K562 (cell line): Measurements from ENCODE around the gene SLC35F5. TPM values are rescaled to one million over a fixed set of nuclear protein-coding genes. Genes with fewer than 3 reads are reported as not detected.

Source experiments
- polyA plus RNA-seq, 8 experiments: library from polyadenylated mRNA; depleted of rRNA in 4 of 8; stranded (reverse) in 5 of 8; unstranded in 3 of 8; fragments of >200 nt; fragmentation: Nextera tagmentation in 2 of 8; fragmentation: Illumina TruSeq in 1 of 8; extraction: Ambion mirVana in 2 of 8; extraction: Trizol in 1 of 8; gene quantifications; 2 replicates each; pipeline versions ENCODE4 v1.2.1 to v1.2.3, GENCODE V29; 2011 to 2014; ENCODE audit warnings: inconsistent platforms in 1 of 8, missing spikeins in 1 of 8
- total RNA-seq, 7 experiments: library from RNA; depleted of rRNA in 6 of 7; stranded (reverse); fragments of >200 nt in 6 of 7; fragmentation: Illumina TruSeq in 2 of 7; extraction: Trizol in 2 of 7; gene quantifications; 2 replicates each; pipeline versions ENCODE4 v1.2.1 to v1.2.3, GENCODE V29; 2011 to 2021; ENCODE audit warnings: low replicate concordance in 1 of 7
- TF ChIP-seq, protein P1 (sequence below): sonication (generic); formaldehyde crosslinking; IDR thresholded peaks from 2 replicates; pipeline ENCODE4 v1.8.0; 2022; ENCODE audit warnings: mild to moderate bottlenecking, missing genetic modification reagents, borderline replicate concordance
- TF ChIP-seq, protein P2 (sequence below): fragments of 150-350 bp; conservative IDR thresholded peaks from 2 replicates; pipeline ENCODE4 v1.6.1; 2014; ENCODE audit warnings: low read length
- TF ChIP-seq, protein P3 (sequence below), 2 experiments: IDR thresholded peaks; 2 replicates each; pipeline ENCODE4 v1.6.1; 2012; ENCODE audit warnings: improper control_type of control experiment in 2 of 2, low read depth in 2 of 2, low read length in 2 of 2, borderline replicate concordance in 1 of 2
- TF ChIP-seq, protein P4 (sequence below): fragments of 450-650 bp; IDR thresholded peaks from 2 replicates; pipeline ENCODE4 v1.6.1; 2016

Gene SLC35F5
- total and polyA plus RNA-seq, 9 of the 15 experiments (the other 6 are each of a cell fraction or from before 2014, with no cell fraction given): 4.9 to 50.7 (median 30.5) TPM

DNA sequence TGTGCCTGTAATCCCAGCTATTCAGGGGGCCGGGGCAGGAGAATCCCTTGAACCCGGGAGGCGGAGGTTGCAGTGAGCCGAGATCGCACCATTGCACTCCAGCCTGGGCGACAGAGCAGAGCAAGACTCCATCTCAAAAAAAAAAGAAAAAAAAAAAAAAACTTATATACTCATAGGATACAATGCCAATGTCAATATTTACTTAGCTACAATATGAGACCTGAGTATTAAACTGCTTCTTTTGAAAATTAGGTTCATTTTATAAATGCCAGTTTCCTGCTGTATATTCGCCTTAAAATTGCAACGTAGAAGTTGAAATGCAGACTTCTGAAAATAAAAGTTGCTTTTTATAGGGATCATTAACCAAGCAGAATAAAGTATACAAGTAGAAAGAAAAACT, 2.3 kb downstream of the SLC35F5 start (continued):
- TF ChIP-seq, protein P1, sequence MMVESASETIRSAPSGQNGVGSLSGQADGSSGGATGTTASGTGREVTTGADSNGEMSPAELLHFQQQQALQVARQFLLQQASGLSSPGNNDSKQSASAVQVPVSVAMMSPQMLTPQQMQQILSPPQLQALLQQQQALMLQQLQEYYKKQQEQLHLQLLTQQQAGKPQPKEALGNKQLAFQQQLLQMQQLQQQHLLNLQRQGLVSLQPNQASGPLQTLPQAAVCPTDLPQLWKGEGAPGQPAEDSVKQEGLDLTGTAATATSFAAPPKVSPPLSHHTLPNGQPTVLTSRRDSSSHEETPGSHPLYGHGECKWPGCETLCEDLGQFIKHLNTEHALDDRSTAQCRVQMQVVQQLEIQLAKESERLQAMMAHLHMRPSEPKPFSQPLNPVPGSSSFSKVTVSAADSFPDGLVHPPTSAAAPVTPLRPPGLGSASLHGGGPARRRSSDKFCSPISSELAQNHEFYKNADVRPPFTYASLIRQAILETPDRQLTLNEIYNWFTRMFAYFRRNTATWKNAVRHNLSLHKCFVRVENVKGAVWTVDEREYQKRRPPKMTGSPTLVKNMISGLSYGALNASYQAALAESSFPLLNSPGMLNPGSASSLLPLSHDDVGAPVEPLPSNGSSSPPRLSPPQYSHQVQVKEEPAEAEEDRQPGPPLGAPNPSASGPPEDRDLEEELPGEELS (CRISPR knock-in tag): no peak
- TF ChIP-seq, protein P2, sequence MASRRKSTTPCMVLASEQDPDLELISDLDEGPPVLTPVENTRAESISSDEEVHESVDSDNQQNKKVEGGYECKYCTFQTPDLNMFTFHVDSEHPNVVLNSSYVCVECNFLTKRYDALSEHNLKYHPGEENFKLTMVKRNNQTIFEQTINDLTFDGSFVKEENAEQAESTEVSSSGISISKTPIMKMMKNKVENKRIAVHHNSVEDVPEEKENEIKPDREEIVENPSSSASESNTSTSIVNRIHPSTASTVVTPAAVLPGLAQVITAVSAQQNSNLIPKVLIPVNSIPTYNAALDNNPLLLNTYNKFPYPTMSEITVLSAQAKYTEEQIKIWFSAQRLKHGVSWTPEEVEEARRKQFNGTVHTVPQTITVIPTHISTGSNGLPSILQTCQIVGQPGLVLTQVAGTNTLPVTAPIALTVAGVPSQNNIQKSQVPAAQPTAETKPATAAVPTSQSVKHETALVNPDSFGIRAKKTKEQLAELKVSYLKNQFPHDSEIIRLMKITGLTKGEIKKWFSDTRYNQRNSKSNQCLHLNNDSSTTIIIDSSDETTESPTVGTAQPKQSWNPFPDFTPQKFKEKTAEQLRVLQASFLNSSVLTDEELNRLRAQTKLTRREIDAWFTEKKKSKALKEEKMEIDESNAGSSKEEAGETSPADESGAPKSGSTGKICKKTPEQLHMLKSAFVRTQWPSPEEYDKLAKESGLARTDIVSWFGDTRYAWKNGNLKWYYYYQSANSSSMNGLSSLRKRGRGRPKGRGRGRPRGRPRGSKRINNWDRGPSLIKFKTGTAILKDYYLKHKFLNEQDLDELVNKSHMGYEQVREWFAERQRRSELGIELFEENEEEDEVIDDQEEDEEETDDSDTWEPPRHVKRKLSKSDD: no peak
- TF ChIP-seq, protein P3, sequence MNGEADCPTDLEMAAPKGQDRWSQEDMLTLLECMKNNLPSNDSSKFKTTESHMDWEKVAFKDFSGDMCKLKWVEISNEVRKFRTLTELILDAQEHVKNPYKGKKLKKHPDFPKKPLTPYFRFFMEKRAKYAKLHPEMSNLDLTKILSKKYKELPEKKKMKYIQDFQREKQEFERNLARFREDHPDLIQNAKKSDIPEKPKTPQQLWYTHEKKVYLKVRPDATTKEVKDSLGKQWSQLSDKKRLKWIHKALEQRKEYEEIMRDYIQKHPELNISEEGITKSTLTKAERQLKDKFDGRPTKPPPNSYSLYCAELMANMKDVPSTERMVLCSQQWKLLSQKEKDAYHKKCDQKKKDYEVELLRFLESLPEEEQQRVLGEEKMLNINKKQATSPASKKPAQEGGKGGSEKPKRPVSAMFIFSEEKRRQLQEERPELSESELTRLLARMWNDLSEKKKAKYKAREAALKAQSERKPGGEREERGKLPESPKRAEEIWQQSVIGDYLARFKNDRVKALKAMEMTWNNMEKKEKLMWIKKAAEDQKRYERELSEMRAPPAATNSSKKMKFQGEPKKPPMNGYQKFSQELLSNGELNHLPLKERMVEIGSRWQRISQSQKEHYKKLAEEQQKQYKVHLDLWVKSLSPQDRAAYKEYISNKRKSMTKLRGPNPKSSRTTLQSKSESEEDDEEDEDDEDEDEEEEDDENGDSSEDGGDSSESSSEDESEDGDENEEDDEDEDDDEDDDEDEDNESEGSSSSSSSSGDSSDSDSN (IDR thresholded peaks at IDR 0.05; ENCODE audit: borderline replicate concordance in 1 of 2, low read depth in 2 of 2, low read length in 2 of 2): no peak
- TF ChIP-seq, protein P4, sequence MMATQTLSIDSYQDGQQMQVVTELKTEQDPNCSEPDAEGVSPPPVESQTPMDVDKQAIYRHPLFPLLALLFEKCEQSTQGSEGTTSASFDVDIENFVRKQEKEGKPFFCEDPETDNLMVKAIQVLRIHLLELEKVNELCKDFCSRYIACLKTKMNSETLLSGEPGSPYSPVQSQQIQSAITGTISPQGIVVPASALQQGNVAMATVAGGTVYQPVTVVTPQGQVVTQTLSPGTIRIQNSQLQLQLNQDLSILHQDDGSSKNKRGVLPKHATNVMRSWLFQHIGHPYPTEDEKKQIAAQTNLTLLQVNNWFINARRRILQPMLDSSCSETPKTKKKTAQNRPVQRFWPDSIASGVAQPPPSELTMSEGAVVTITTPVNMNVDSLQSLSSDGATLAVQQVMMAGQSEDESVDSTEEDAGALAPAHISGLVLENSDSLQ: no peak
